Pancreas (tissue), 10 donors: ENCODE results near the gene FOXA2. TPM values are rescaled to one million over a fixed set of nuclear protein-coding genes. Genes with fewer than 3 reads are reported as not detected.
A peak's percentile ranks its signal among the peaks of the same experiment; 100 is the strongest.

Source experiments
- ATAC-seq, 4 donors: fragments of 200-7000 bp; cut with Tn5 transposase; one replicate each; pipeline versions ENCODE4 v1.8.0 to v1.9.1; 2020; ENCODE audit warnings: mild to moderate bottlenecking in 4 of 4, moderate library complexity in 4 of 4
- DNase-seq, 6 donors: peaks; one replicate each; pipeline ENCODE4 v3.0.0-alpha.2; 2020
- FAIRE-seq: peaks from 2 replicates; lab custom pipeline; 2012; peaks lifted over from hg19 to GRCh38; lab: Jason Lieb, UNC
- H3K27ac ChIP-seq, 4 donors: fragments of 200-600 bp; sonication (generic); 1 replicate in 3 of 4; 2 replicates in 1 of 4; pipeline versions ENCODE4 v1.5.0 to v1.8.0; 2020
- H3K27me3 ChIP-seq, 4 donors: fragments of 200-600 bp; one replicate each; pipeline ENCODE4 v1.8.0; 2021
- H3K36me3 ChIP-seq, 3 donors: fragments of 200-600 bp; sonication (generic) in 1 of 3; one replicate each; pipeline versions ENCODE4 v1.5.0 to v1.8.0; 2020 to 2021
- H3K4me1 ChIP-seq, 3 donors: fragments of 200-600 bp; one replicate each; pipeline ENCODE4 v1.8.0; 2021
- H3K4me3 ChIP-seq, 4 donors: fragments of 200-600 bp; sonication (generic) in 2 of 4; one replicate each; pipeline versions ENCODE4 v1.5.0 to v1.8.0; 2020 to 2021
- H3K9me3 ChIP-seq, 4 donors: fragments of 200-600 bp; one replicate each; pipeline ENCODE4 v1.8.0; 2021
- CTCF ChIP-seq, 4 donors: fragments of 200-600 bp; sonication (generic) in 3 of 4; IDR thresholded peaks; one replicate each; pipeline versions ENCODE4 v1.5.0 to v1.8.0; 2021; ENCODE audit warnings: antibody characterized with exemption in 4 of 4
- WGBS, 2 donors: extraction: QIAGEN DNeasy Blood & Tissue Kit; methylation state at CpG; one replicate each; pipeline ENCODE4 v1.1.7; 2013; 5-methylcytosine and 5-hydroxymethylcytosine counted together
- intact Hi-C, 3 donors: fragments of 100-400 bp; cut with DNase I; formaldehyde crosslinking; loops; one replicate each; pipeline versions ENCODE4 v1.11.1 to v1.14.2; 2022
- polyA plus RNA-seq, 2 donors: library from polyadenylated mRNA; stranded (reverse); fragments of 200-250 nt; gene quantifications; one replicate each; pipeline ENCODE4 v1.2.3, GENCODE V29; 2013
- total RNA-seq, 6 donors: library from RNA; stranded (reverse); fragmentation: NEBNext Ultra II Directional in 4 of 6; extraction: Animal tissue kit (Norgen Biotek cat#: 25700) in 4 of 6; gene quantifications; one replicate each; pipeline versions ENCODE4 v1.2.1 to v1.2.4, GENCODE V29; 2021 to 2023
- donor health status: healthy with polysubstance abuse.
- donor health status: DM: no; HTN: no; CAD: no; lungs with moderate emphysema.
- donor health status: DM: no; HTN: no; CAD: no.
- donor health status: control.
- donor health status: control.
- donor health status: Bipolar disorder and iron deficiency.
- donor health status: DM: yes; HTN: yes; CAD: no.
- donor health status: DM: no; HTN: no; CAD: no.
- donor health status: DM: no; HTN: no; CAD: no.
- donor health status: DM: yes; HTN: yes; CAD: no.

Gene FOXA2
- total RNA-seq (10 to 100 TPM; 14.2 to 30.1 (median 18.3) TPM), polyA plus RNA-seq (10 to 100 TPM; 15.6 to 30.4 TPM)

GRCh38 chr20:22584522-22584921 is at the start of gene FOXA2:
Gene FOXA2 (minus strand): TSS chr20:22584572. CDS start chr20:22584278, 294 bp downstream.
- no peaks in the 10 kb centered on the region for H3K27me3 ChIP-seq
- no peak for TF ChIP-seq CTCF (IDR thresholded peaks at IDR 0.05)
- DNase-seq (peak; percentile 90 to 95 (median 93)), ATAC-seq (peak; percentile 64 to 76 (median 72)), FAIRE-seq (no peak)
- H3K4me1 ChIP-seq, result peaks cover 0 to 10% (median 0%) of the 10 kb centered on the region in 3 donors
- WGBS, 2 donors, result 0% methylated on average over 6 to 35 of the region's 42 CpGs
- H3K36me3 ChIP-seq, result peaks cover 0 to 10% (median 2%) of the 10 kb centered on the region in 3 donors
- no peaks in the 10 kb centered on the region for H3K9me3 ChIP-seq
- peak within 1 kb of the TSS; percentile 46 to 90 (median 78) for H3K4me3 ChIP-seq
- intact Hi-C loops, result loop anchor here in 1 of 3 donors (10.0 kb wide), 1 partner anchor 200 kb away; no protein-coding TSS in a partner anchor
- peak within 1 kb of the TSS; percentile 94 to 98 (median 96) for H3K27ac ChIP-seq

- H3K9me3 ChIP-seq, result no peaks in the 10 kb centered on the region
- peak in 2 of 4 donors; percentile 43 to 69 for ATAC-seq
- FAIRE-seq, result no peak
- H3K4me1 ChIP-seq, result no peaks in the 10 kb centered on the region
- no peaks in the 10 kb centered on the region for H3K27me3 ChIP-seq
- WGBS, 2 donors, result 30 to 34% methylated on average over 6 of the region's 6 CpGs
- DNase-seq, result no peak
- H3K27ac ChIP-seq, result no peak overlapping the region
- no peaks in the 10 kb centered on the region for H3K36me3 ChIP-seq
- H3K4me3 ChIP-seq, result no peak overlapping the region
- TF ChIP-seq CTCF (IDR thresholded peaks at IDR 0.05), result no peak
- intact Hi-C loops, result no loop called here
Measured at GRCh38 chr20:22630701-22631100, 46.3 kb upstream of the FOXA2 start.

- TF ChIP-seq CTCF (IDR thresholded peaks at IDR 0.05), result no peak
Measured at GRCh38 chr20:22629927-22630326, 45.6 kb upstream of the FOXA2 start.

GRCh38 chr20:22629447-22629846 is 45.1 kb upstream of the FOXA2 start:
- Histone ChIP-seq H3K4me3 (no peak overlapping the region), H3K27ac (no peak overlapping the region), H3K9me3 (no peaks in the 10 kb centered on the region), H3K36me3 (no peaks in the 10 kb centered on the region), H3K4me1 (no peaks in the 10 kb centered on the region), H3K27me3 (no peaks in the 10 kb centered on the region)
- intact Hi-C loops, result no loop called here
- no peak for TF ChIP-seq CTCF (IDR thresholded peaks at IDR 0.05)
- DNase-seq (no peak), FAIRE-seq (no peak), ATAC-seq (no peak)
- 61 to 80% methylated on average over 3 of the region's 3 CpGs for WGBS, 2 donors

More at GRCh38 chr20:22629927-22630326, 45.6 kb upstream of the FOXA2 start:
- Histone ChIP-seq H3K9me3 (no peaks in the 10 kb centered on the region), H3K4me3 (no peak overlapping the region), H3K4me1 (no peaks in the 10 kb centered on the region), H3K27me3 (no peaks in the 10 kb centered on the region), H3K36me3 (no peaks in the 10 kb centered on the region), H3K27ac (no peak overlapping the region)
- 80 to 87% methylated on average over 2 of the region's 2 CpGs for WGBS, 2 donors
- DNase-seq (no peak), ATAC-seq (no peak), FAIRE-seq (no peak)
- intact Hi-C loops, result no loop called here

- FAIRE-seq (no peak), DNase-seq (no peak), ATAC-seq (no peak)
- H3K4me3 ChIP-seq, result no peak overlapping the region
- no peaks in the 10 kb centered on the region for H3K9me3 ChIP-seq
- H3K4me1 ChIP-seq, result no peaks in the 10 kb centered on the region
- TF ChIP-seq CTCF (IDR thresholded peaks at IDR 0.05), result no peak
- 63 to 69% methylated on average over 1 of the region's 1 CpG for WGBS, 2 donors
- H3K27me3 ChIP-seq, result no peaks in the 10 kb centered on the region
- H3K27ac ChIP-seq, result no peak overlapping the region
- intact Hi-C loops, result no loop called here
- no peaks in the 10 kb centered on the region for H3K36me3 ChIP-seq
Measured at GRCh38 chr20:22626496-22626895, 42.1 kb upstream of the FOXA2 start.
